ENCODE measurements around the gene MYD88. TPM values are rescaled to one million over a fixed set of nuclear protein-coding genes. Genes with fewer than 3 reads are reported as not detected.
"Not testable (repeated sequence)": the region's sequence is repeated elsewhere in the genome, so short reads cannot be mapped to it uniquely, and the experiment has no call there.

Gene MYD88
- polyA plus RNA-seq, 1 donor (not counting 4 experiments of a cell fraction or from before 2014, with no cell fraction given) = 44.0 TPM

DNA sequence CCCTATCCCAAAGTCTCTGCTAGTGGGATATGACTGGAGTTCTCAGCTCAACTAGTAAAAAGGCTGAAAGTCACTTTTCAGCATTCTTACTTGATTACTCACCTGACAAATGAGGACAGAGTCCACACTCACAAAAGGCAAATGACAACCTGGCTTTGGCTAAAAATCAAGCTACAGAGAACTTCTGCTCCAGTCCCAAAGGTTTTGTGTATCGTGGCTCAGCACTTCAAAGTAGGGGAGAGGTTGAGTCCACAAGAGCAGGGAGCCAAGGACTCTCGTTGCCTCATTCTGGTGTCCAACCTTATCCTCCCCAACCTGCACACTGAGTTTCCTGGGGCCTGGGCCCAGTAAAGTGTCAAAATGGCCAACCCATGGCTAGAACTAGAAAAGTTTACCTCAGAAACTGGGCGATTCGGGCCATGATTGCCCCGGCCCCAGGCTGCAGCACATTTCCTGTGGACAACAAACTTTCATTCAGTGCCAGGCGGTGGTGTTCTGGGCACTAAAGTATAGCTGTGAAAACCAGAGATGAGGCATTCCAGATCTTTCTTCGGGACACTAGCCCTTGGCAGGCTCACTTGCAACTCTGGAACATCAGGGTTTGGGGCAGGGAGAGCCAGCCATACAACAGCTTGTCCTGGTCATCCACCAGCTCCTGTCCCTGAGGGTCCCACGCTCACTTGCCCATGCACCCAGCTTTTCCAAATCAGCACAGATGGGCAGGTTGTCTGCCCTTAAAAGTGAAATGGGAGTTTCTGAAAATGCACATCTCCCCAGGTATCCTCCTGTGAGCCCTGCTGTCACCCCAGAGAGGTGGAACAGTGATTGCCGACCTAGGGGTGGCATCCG, 4.7 kb upstream of the MYD88 start:
- dilution Hi-C loops (cut with MboI; ENCODE audit: extremely low pct_ligation_motif_present, low sequenced_read_pairs) = no loop called here
- no peaks in the 10 kb centered on the region for H3K9me1 ChIP-seq (ENCODE audit: control insufficient read depth, extremely low read depth, insufficient read depth, low read length)
- H3K9me3 ChIP-seq (ENCODE audit: control insufficient read depth, low read depth, low read length) = no peaks in the 10 kb centered on the region
- DNase-seq (ENCODE audit: low read depth, low spot score) = no peak
- H3K4me2 ChIP-seq (ENCODE audit: control insufficient read depth, extremely low read depth, insufficient read depth, low read depth, low read length) = peak overlapping the region; percentile 20
- FAIRE-seq = no peak
- TF ChIP-seq, protein P1, sequence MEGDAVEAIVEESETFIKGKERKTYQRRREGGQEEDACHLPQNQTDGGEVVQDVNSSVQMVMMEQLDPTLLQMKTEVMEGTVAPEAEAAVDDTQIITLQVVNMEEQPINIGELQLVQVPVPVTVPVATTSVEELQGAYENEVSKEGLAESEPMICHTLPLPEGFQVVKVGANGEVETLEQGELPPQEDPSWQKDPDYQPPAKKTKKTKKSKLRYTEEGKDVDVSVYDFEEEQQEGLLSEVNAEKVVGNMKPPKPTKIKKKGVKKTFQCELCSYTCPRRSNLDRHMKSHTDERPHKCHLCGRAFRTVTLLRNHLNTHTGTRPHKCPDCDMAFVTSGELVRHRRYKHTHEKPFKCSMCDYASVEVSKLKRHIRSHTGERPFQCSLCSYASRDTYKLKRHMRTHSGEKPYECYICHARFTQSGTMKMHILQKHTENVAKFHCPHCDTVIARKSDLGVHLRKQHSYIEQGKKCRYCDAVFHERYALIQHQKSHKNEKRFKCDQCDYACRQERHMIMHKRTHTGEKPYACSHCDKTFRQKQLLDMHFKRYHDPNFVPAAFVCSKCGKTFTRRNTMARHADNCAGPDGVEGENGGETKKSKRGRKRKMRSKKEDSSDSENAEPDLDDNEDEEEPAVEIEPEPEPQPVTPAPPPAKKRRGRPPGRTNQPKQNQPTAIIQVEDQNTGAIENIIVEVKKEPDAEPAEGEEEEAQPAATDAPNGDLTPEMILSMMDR (optimal IDR thresholded peaks at IDR 0.05 in 1 of 3, IDR thresholded peaks at IDR 0.05 in 1 of 3, conservative IDR thresholded peaks at IDR 0.05 in 1 of 3; ENCODE audit: extremely low read depth in 1 of 3, insufficient read depth in 2 of 3, low read length in 3 of 3) = no peak
- TF ChIP-seq EZH2 (IDR thresholded peaks at IDR 0.05; ENCODE audit: low read length) = no peak
- H2AFZ ChIP-seq (ENCODE audit: control insufficient read depth, low read length) = no peak overlapping the region
- no peaks in the 10 kb centered on the region for H3K27me3 ChIP-seq (ENCODE audit: control insufficient read depth, extremely low read depth, insufficient read depth, low read length)
- H3K36me3 ChIP-seq (ENCODE audit: control insufficient read depth in 2 of 2, extremely low read depth in 1 of 2, insufficient read depth in 2 of 2, low read length in 2 of 2) = peaks cover 25 to 41% of the 10 kb centered on the region in 2 experiments
- H4K20me1 ChIP-seq (ENCODE audit: control insufficient read depth, extremely low read depth, insufficient read depth, low read length) = no peaks in the 10 kb centered on the region
- peaks cover 31% of the 10 kb centered on the region for H3K79me2 ChIP-seq (ENCODE audit: control insufficient read depth, insufficient read depth, low read length)
- peaks cover 26% of the 10 kb centered on the region for H3K4me1 ChIP-seq (ENCODE audit: control insufficient read depth, extremely low read depth, insufficient read depth, low read length)
- no peak overlapping the region for H3K9ac ChIP-seq (ENCODE audit: control insufficient read depth, extremely low read depth, insufficient read depth, low read length)
- no peak overlapping the region for H3K4me3 ChIP-seq (ENCODE audit: control insufficient read depth in 2 of 3, extremely low read depth in 1 of 3, insufficient read depth in 2 of 3, low read depth in 1 of 3, low read length in 3 of 3)
- H3K27ac ChIP-seq (ENCODE audit: control insufficient read depth, insufficient read depth, low read length) = no peak overlapping the region

DNA sequence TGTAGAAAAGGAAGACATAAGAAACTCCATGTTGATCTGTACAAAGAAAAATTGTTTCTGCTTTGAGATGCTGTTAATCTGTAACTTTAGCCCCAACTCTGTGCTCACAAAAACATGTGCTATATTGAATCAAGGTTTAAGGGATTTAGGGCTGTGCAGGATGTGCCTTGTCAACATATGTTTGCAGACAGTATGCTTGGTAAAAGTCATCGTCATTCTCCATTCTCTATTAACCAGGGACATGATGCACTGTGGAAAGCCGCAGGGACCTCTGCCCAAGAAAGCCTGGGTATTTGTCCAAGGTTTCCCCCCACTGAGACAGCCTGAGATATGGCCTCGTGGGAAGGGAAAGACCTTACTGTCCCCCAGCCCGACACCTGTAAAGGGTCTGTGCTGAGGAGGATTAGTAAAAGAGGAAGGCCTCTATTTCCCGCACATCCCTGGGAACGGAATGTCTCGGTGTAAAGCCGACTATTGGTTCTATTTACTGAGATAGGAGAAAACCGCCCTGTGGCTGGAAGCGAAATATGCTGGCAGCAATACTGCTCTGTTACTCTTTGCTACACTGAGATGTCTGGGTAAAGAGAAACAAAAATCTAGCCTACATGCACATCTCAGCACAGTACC, 3.8 kb upstream of the MYD88 start:
- H3K27me3 ChIP-seq (ENCODE audit: control insufficient read depth, extremely low read depth, insufficient read depth, low read length); H3K4me2 ChIP-seq (ENCODE audit: control insufficient read depth, extremely low read depth, insufficient read depth, low read depth, low read length); FAIRE-seq; H3K9me3 ChIP-seq (ENCODE audit: control insufficient read depth, low read depth, low read length); H3K4me3 ChIP-seq (ENCODE audit: control insufficient read depth in 2 of 3, extremely low read depth in 1 of 3, insufficient read depth in 2 of 3, low read depth in 1 of 3, low read length in 3 of 3); H3K9ac ChIP-seq (ENCODE audit: control insufficient read depth, extremely low read depth, insufficient read depth, low read length); H3K27ac ChIP-seq (ENCODE audit: control insufficient read depth, insufficient read depth, low read length); H2AFZ ChIP-seq (ENCODE audit: control insufficient read depth, low read length); H3K9me1 ChIP-seq (ENCODE audit: control insufficient read depth, extremely low read depth, insufficient read depth, low read length); H4K20me1 ChIP-seq (ENCODE audit: control insufficient read depth, extremely low read depth, insufficient read depth, low read length); dilution Hi-C loops (cut with MboI; ENCODE audit: extremely low pct_ligation_motif_present, low sequenced_read_pairs); DNase-seq (ENCODE audit: low read depth, low spot score): not testable (repeated sequence)
- Histone ChIP-seq H3K79me2 (ENCODE audit: control insufficient read depth, insufficient read depth, low read length) (peaks cover 39% of the 10 kb centered on the region), H3K36me3 (ENCODE audit: control insufficient read depth in 2 of 2, extremely low read depth in 1 of 2, insufficient read depth in 2 of 2, low read length in 2 of 2) (peaks cover 19 to 34% of the 10 kb centered on the region in 2 experiments), H3K4me1 (ENCODE audit: control insufficient read depth, extremely low read depth, insufficient read depth, low read length) (peaks cover 30% of the 10 kb centered on the region)

DNA sequence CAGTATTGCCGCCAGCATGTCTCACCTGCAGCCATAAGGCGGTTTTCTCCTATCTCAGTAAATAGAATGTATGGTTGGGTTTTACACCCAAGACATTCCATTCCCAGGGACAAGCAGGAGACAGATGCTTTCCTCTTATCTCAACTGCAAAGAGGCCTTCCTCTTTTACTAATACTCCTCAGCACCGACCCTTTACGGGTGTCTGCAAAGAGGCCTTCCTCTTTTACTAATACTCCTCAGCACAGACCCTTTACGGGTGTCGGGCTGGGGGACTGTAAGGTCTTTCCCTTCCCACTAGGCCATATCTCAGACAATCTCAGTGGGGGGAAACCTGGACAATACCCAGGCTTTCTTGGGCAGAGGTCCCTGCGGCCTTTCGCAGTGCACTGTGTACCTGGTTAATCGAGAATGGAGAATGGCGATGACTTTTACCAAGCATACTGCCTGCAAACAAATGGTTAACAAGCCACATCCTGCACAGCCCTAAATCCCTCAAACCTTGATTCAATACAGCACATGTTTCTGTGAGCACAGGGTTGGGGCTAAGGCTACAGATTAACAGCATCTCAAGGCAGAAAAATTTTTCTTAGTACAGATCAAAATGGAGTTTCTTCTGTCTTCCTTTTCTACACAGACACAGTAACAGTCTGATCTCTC, 2.7 kb upstream of the MYD88 start:
- H3K27me3 ChIP-seq (ENCODE audit: control insufficient read depth, extremely low read depth, insufficient read depth, low read length); H4K20me1 ChIP-seq (ENCODE audit: control insufficient read depth, extremely low read depth, insufficient read depth, low read length); H3K9me3 ChIP-seq (ENCODE audit: control insufficient read depth, low read depth, low read length); dilution Hi-C loops (cut with MboI; ENCODE audit: extremely low pct_ligation_motif_present, low sequenced_read_pairs); FAIRE-seq; DNase-seq (ENCODE audit: low read depth, low spot score); H3K9me1 ChIP-seq (ENCODE audit: control insufficient read depth, extremely low read depth, insufficient read depth, low read length): not testable (repeated sequence)
- peaks cover 15 to 37% of the 10 kb centered on the region in 2 experiments for H3K36me3 ChIP-seq (ENCODE audit: control insufficient read depth in 2 of 2, extremely low read depth in 1 of 2, insufficient read depth in 2 of 2, low read length in 2 of 2)
- H2AFZ ChIP-seq (ENCODE audit: control insufficient read depth, low read length) = peak overlapping the region; percentile 4
- H3K27ac ChIP-seq (ENCODE audit: control insufficient read depth, insufficient read depth, low read length) = peak overlapping the region; percentile 90
- H3K9ac ChIP-seq (ENCODE audit: control insufficient read depth, extremely low read depth, insufficient read depth, low read length) = peak overlapping the region; percentile 85
- peaks cover 50% of the 10 kb centered on the region for H3K79me2 ChIP-seq (ENCODE audit: control insufficient read depth, insufficient read depth, low read length)
- peak overlapping the region; percentile 81 to 91 (median 83) for H3K4me3 ChIP-seq (ENCODE audit: control insufficient read depth in 2 of 3, extremely low read depth in 1 of 3, insufficient read depth in 2 of 3, low read depth in 1 of 3, low read length in 3 of 3)
- H3K4me1 ChIP-seq (ENCODE audit: control insufficient read depth, extremely low read depth, insufficient read depth, low read length) = peaks cover 40% of the 10 kb centered on the region
- peak overlapping the region; percentile 89 for H3K4me2 ChIP-seq (ENCODE audit: control insufficient read depth, extremely low read depth, insufficient read depth, low read depth, low read length)
